Astrocyte of the spinal cord (primary cell): Measurements from ENCODE around the gene TSKS.

Experiments used
- DNase-seq: peaks from one replicate; pipeline ENCODE4 v3.0.0; 2011; ENCODE audit warnings: low read depth, low spot score
- H3K4me3 ChIP-seq: 2 replicates; pipeline ENCODE4 v1.5.1; 2011; ENCODE audit warnings: low read depth, mild to moderate bottlenecking, low read length, moderate library complexity
- CTCF ChIP-seq: IDR thresholded peaks from 2 replicates; pipeline ENCODE4 v1.5.1; 2012; ENCODE audit warnings: low read depth, mild to moderate bottlenecking, low read length, inconsistent platforms
- in situ Hi-C: cut with HindIII; loops from 2 replicates; pipeline ENCODE4 v1.10.0; 2017; ENCODE audit warnings: low sequenced_read_pairs

The TSKS gene

DNA sequence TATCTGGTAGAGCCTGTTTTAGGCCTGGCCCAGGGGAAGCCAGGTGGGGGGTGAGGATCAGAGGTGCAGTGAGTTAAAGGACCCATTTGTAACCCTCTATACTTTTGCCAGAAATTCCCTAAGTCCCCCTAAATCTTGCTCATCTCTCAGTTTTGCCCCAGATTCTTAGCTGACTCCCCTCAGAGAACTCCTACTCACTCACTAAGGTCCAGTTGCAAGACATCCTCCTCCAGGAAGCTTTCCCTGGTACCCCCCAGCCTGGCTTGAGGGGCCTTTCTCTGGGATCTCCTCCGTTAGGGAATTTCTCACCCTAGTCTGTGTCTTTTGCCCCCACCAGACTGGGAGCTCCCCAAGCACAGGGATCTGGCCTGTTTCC is 1.9 kb downstream of the TSKS start:
- in situ Hi-C loops = no loop called here
- no peak for DNase-seq
- TF ChIP-seq CTCF = no peak
- H3K4me3 ChIP-seq = no peak overlapping the region

- DNase-seq = peak; percentile 79
- in situ Hi-C loops = no loop called here
- TF ChIP-seq CTCF = no peak
- no peak overlapping the region for H3K4me3 ChIP-seq
Measured at GRCh38 chr19:49758292-49758691, 4.8 kb downstream of the TSKS start.

DNA sequence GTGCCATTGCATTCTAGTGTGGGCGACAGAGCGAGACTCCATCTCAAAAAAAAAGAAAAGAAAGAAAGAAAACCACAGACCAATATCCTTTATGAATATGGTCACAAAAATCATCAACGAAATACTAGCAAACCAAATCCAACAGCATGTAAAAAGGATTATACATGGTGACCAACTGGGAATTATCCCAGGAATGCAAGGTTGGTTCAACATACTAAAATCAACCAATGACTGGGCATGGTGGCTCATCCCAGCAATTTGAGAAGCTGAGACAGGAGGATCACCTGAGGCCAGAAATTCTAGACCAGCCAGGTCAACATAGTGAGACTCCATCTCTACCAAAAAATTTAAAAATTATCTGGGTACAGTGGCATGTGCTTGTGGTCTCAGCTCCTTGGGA is 7.2 kb downstream of the TSKS start:
- in situ Hi-C loops = no loop called here
- no peak for DNase-seq
- no peak overlapping the region for H3K4me3 ChIP-seq
- no peak for TF ChIP-seq CTCF

- in situ Hi-C loops = no loop called here
- TF ChIP-seq CTCF = no peak
- DNase-seq = no peak
Measured at GRCh38 chr19:49752701-49753100, 10.4 kb downstream of the TSKS start.

GRCh38 chr19:49749771-49750170 is 13.3 kb downstream of the TSKS start:
- in situ Hi-C loops = no loop called here
- no peak for TF ChIP-seq CTCF
- no peak overlapping the region for H3K4me3 ChIP-seq
- peak; percentile 48 for DNase-seq

More at GRCh38 chr19:49752701-49753100, 10.4 kb downstream of the TSKS start:
- no peak overlapping the region for H3K4me3 ChIP-seq

DNA sequence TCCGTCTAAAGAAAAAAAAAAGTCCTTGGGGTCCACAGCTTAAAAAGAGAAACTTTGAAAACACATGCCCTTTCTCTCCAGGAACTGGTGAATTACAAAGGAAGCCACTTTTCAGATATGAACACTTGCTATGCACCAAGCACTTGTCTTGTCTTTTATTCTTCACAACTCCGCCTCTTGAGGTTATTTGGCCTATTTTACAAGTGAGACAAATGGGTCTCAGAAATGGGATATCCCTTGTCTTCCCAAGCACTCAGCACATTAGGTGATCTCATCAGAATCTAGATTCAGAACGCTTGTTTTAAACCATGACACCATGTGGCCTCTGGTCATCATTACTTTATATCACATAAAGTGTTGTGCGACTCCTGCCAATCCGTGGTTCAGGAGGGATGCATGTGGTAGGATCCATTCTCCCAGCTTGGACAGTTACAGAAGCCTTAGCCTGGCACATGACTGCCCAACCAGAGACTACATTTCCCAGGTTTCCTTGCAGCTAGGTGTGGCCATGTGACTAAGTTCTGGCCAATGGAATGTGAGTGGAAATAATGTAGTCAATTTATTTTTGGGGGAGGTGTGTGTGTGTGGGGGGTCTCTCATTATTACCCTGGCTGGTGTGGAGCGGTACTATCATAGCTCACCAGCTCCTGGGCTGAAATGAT is 13.9 kb downstream of the TSKS start:
- H3K4me3 ChIP-seq = no peak overlapping the region
- peak; percentile 19 for DNase-seq
- no peak for TF ChIP-seq CTCF
- in situ Hi-C loops = no loop called here
